ENCODE data around the gene SLC38A6.

DNA sequence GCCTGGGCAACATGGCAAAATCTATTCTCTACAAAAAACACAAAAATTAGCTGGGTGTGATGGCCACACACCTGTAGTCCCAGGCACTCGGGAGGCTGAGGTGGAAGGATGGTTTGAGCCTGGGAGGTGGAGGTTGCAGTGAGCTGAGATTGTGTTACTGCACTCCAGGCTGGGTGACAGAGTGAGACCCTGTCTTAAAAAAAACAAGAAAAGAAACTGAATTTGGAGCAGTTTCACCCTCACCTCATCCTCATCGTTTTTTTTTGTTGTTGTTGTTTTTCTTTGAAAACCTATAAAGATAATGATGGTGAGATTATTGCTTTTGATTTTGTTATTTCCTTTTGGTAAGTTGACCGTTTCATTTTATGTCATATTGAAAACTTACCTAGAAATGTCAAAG is 60.7 kb downstream of the SLC38A6 start:
- TF ChIP-seq, protein P1, sequence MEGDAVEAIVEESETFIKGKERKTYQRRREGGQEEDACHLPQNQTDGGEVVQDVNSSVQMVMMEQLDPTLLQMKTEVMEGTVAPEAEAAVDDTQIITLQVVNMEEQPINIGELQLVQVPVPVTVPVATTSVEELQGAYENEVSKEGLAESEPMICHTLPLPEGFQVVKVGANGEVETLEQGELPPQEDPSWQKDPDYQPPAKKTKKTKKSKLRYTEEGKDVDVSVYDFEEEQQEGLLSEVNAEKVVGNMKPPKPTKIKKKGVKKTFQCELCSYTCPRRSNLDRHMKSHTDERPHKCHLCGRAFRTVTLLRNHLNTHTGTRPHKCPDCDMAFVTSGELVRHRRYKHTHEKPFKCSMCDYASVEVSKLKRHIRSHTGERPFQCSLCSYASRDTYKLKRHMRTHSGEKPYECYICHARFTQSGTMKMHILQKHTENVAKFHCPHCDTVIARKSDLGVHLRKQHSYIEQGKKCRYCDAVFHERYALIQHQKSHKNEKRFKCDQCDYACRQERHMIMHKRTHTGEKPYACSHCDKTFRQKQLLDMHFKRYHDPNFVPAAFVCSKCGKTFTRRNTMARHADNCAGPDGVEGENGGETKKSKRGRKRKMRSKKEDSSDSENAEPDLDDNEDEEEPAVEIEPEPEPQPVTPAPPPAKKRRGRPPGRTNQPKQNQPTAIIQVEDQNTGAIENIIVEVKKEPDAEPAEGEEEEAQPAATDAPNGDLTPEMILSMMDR (IDR thresholded peaks at IDR 0.05): no peak
- TF ChIP-seq POLR2A (IDR thresholded peaks at IDR 0.05): no peak

Data from tibial nerve (tissue), 3 donors.